ENCODE measurements around the gene ZFPL1.

- TF ChIP-seq POLR2AphosphoS5 (IDR thresholded peaks at IDR 0.05; ENCODE audit: low read depth, low read length) (peak; percentile 97), POLR2A (IDR thresholded peaks at IDR 0.05; ENCODE audit: low read depth, low read length) (peak; percentile 98), TAF1 (IDR thresholded peaks at IDR 0.05; ENCODE audit: low read depth, low read length) (peak; percentile 98), POU2F2 (IDR thresholded peaks at IDR 0.05; ENCODE audit: low read depth, low read length) (peak; percentile 96)
Measured at GRCh38 chr11:65095974-65096806, 12.2 kb downstream of the ZFPL1 start, which contains the start of gene VPS51.
